Measurements from ENCODE around the gene MGMT. TPM values are rescaled to one million over a fixed set of nuclear protein-coding genes. Genes with fewer than 3 reads are reported as not detected.

MGMT gene
- polyA plus RNA-seq, 2 donors, result 8.6 to 13.0 TPM

GRCh38 chr10:129727071-129727470 is 260.0 kb downstream of the MGMT start:
- Histone ChIP-seq H3K9me3 (ENCODE audit: control insufficient read depth in 2 of 2, insufficient read depth in 1 of 2, low read depth in 1 of 2, low read length in 1 of 2) (peaks cover 4 to 13% of the 10 kb centered on the region in 2 donors), H3K27ac (ENCODE audit: low read depth in 2 of 2, low read length in 1 of 2) (no peak overlapping the region), H3K4me3 (ENCODE audit: low read depth in 1 of 2, low read length in 2 of 2) (no peak overlapping the region), H3K36me3 (ENCODE audit: control insufficient read depth in 2 of 2, insufficient read depth in 2 of 2, low read length in 1 of 2) (no peaks in the 10 kb centered on the region), H3K27me3 (ENCODE audit: control insufficient read depth in 1 of 2, insufficient read depth in 2 of 2, low read length in 2 of 2) (no peaks in the 10 kb centered on the region), H3K4me1 (ENCODE audit: control insufficient read depth in 2 of 2, insufficient read depth in 2 of 2, low read length in 1 of 2) (peaks cover 0 to 2% of the 10 kb centered on the region in 2 donors)
- WGBS, 2 donors, result 94 to 97% methylated on average over 6 of the region's 6 CpGs

- peaks cover 4 to 13% of the 10 kb centered on the region in 2 donors for H3K9me3 ChIP-seq (ENCODE audit: control insufficient read depth in 2 of 2, insufficient read depth in 1 of 2, low read depth in 1 of 2, low read length in 1 of 2)
- H3K27ac ChIP-seq (ENCODE audit: low read depth in 2 of 2, low read length in 1 of 2), result no peak overlapping the region
- H3K27me3 ChIP-seq (ENCODE audit: control insufficient read depth in 1 of 2, insufficient read depth in 2 of 2, low read length in 2 of 2), result no peaks in the 10 kb centered on the region
- WGBS, 2 donors, result 71 to 92% methylated on average over 4 of the region's 4 CpGs
- peaks cover 0 to 2% of the 10 kb centered on the region in 2 donors for H3K4me1 ChIP-seq (ENCODE audit: control insufficient read depth in 2 of 2, insufficient read depth in 2 of 2, low read length in 1 of 2)
- H3K36me3 ChIP-seq (ENCODE audit: control insufficient read depth in 2 of 2, insufficient read depth in 2 of 2, low read length in 1 of 2), result no peaks in the 10 kb centered on the region
- no peak overlapping the region for H3K4me3 ChIP-seq (ENCODE audit: low read depth in 1 of 2, low read length in 2 of 2)
These were observed 260.5 kb downstream of the MGMT start for GRCh38 chr10:129727495-129727894.

- 94 to 97% methylated on average over 12 to 13 of the region's 13 CpGs for WGBS, 2 donors
- Histone ChIP-seq H3K4me3 (ENCODE audit: low read depth in 1 of 2, low read length in 2 of 2) (no peak overlapping the region), H3K27me3 (ENCODE audit: control insufficient read depth in 1 of 2, insufficient read depth in 2 of 2, low read length in 2 of 2) (no peaks in the 10 kb centered on the region), H3K27ac (ENCODE audit: low read depth in 2 of 2, low read length in 1 of 2) (no peak overlapping the region), H3K36me3 (ENCODE audit: control insufficient read depth in 2 of 2, insufficient read depth in 2 of 2, low read length in 1 of 2) (no peaks in the 10 kb centered on the region), H3K4me1 (ENCODE audit: control insufficient read depth in 2 of 2, insufficient read depth in 2 of 2, low read length in 1 of 2) (peaks cover 0 to 2% of the 10 kb centered on the region in 2 donors), H3K9me3 (ENCODE audit: control insufficient read depth in 2 of 2, insufficient read depth in 1 of 2, low read depth in 1 of 2, low read length in 1 of 2) (peaks cover 4 to 13% of the 10 kb centered on the region in 2 donors)
These were observed 261.3 kb downstream of the MGMT start for GRCh38 chr10:129728246-129728820.

GRCh38 chr10:129728905-129729795 is 262.1 kb downstream of the MGMT start:
- H3K9me3 ChIP-seq (ENCODE audit: control insufficient read depth in 2 of 2, insufficient read depth in 1 of 2, low read depth in 1 of 2, low read length in 1 of 2), result peaks cover 4 to 13% of the 10 kb centered on the region in 2 donors
- no peaks in the 10 kb centered on the region for H3K27me3 ChIP-seq (ENCODE audit: control insufficient read depth in 1 of 2, insufficient read depth in 2 of 2, low read length in 2 of 2)
- 76 to 92% methylated on average over 21 of the region's 21 CpGs for WGBS, 2 donors
- no peak overlapping the region for H3K4me3 ChIP-seq (ENCODE audit: low read depth in 1 of 2, low read length in 2 of 2)
- H3K36me3 ChIP-seq (ENCODE audit: control insufficient read depth in 2 of 2, insufficient read depth in 2 of 2, low read length in 1 of 2), result no peaks in the 10 kb centered on the region
- peaks cover 0 to 2% of the 10 kb centered on the region in 2 donors for H3K4me1 ChIP-seq (ENCODE audit: control insufficient read depth in 2 of 2, insufficient read depth in 2 of 2, low read length in 1 of 2)
- no peak overlapping the region for H3K27ac ChIP-seq (ENCODE audit: low read depth in 2 of 2, low read length in 1 of 2)

GRCh38 chr10:129730272-129730992 is 263.4 kb downstream of the MGMT start:
- WGBS, 2 donors, result 91 to 93% methylated on average over 12 of the region's 12 CpGs
- Histone ChIP-seq H3K36me3 (ENCODE audit: control insufficient read depth in 2 of 2, insufficient read depth in 2 of 2, low read length in 1 of 2) (no peaks in the 10 kb centered on the region), H3K4me3 (ENCODE audit: low read depth in 1 of 2, low read length in 2 of 2) (no peak overlapping the region), H3K27ac (ENCODE audit: low read depth in 2 of 2, low read length in 1 of 2) (no peak overlapping the region), H3K27me3 (ENCODE audit: control insufficient read depth in 1 of 2, insufficient read depth in 2 of 2, low read length in 2 of 2) (no peaks in the 10 kb centered on the region), H3K4me1 (ENCODE audit: control insufficient read depth in 2 of 2, insufficient read depth in 2 of 2, low read length in 1 of 2) (peaks cover 0 to 2% of the 10 kb centered on the region in 2 donors), H3K9me3 (ENCODE audit: control insufficient read depth in 2 of 2, insufficient read depth in 1 of 2, low read depth in 1 of 2, low read length in 1 of 2) (peaks cover 4 to 13% of the 10 kb centered on the region in 2 donors)

- WGBS, 2 donors, result 57 to 73% methylated on average over 10 of the region's 10 CpGs
- H3K27me3 ChIP-seq (ENCODE audit: control insufficient read depth in 1 of 2, insufficient read depth in 2 of 2, low read length in 2 of 2), result no peaks in the 10 kb centered on the region
These were observed 263.9 kb downstream of the MGMT start for GRCh38 chr10:129730993-129731325.

GRCh38 chr10:129740532-129741279 is 273.7 kb downstream of the MGMT start:
- Histone ChIP-seq H3K36me3 (ENCODE audit: control insufficient read depth in 2 of 2, insufficient read depth in 2 of 2, low read length in 1 of 2) (no peaks in the 10 kb centered on the region), H3K9me3 (ENCODE audit: control insufficient read depth in 2 of 2, insufficient read depth in 1 of 2, low read depth in 1 of 2, low read length in 1 of 2) (peaks cover 0 to 17% of the 10 kb centered on the region in 2 donors), H3K27me3 (ENCODE audit: control insufficient read depth in 1 of 2, insufficient read depth in 2 of 2, low read length in 2 of 2) (no peaks in the 10 kb centered on the region), H3K4me1 (ENCODE audit: control insufficient read depth in 2 of 2, insufficient read depth in 2 of 2, low read length in 1 of 2) (no peaks in the 10 kb centered on the region), H3K27ac (ENCODE audit: low read depth in 2 of 2, low read length in 1 of 2) (no peak overlapping the region), H3K4me3 (ENCODE audit: low read depth in 1 of 2, low read length in 2 of 2) (no peak overlapping the region)
- WGBS, 2 donors, result 89 to 93% methylated on average over 15 of the region's 15 CpGs

More at GRCh38 chr10:129730993-129731325, 263.9 kb downstream of the MGMT start:
- Histone ChIP-seq H3K27ac (ENCODE audit: low read depth in 2 of 2, low read length in 1 of 2) (no peak overlapping the region), H3K4me3 (ENCODE audit: low read depth in 1 of 2, low read length in 2 of 2) (no peak overlapping the region), H3K4me1 (ENCODE audit: control insufficient read depth in 2 of 2, insufficient read depth in 2 of 2, low read length in 1 of 2) (peaks cover 0 to 2% of the 10 kb centered on the region in 2 donors), H3K36me3 (ENCODE audit: control insufficient read depth in 2 of 2, insufficient read depth in 2 of 2, low read length in 1 of 2) (no peaks in the 10 kb centered on the region), H3K9me3 (ENCODE audit: control insufficient read depth in 2 of 2, insufficient read depth in 1 of 2, low read depth in 1 of 2, low read length in 1 of 2) (peaks cover 4 to 11% of the 10 kb centered on the region in 2 donors)

GRCh38 chr10:129741280-129741977 is 274.4 kb downstream of the MGMT start:
- H3K4me3 ChIP-seq (ENCODE audit: low read depth in 1 of 2, low read length in 2 of 2), result no peak overlapping the region
- H3K4me1 ChIP-seq (ENCODE audit: control insufficient read depth in 2 of 2, insufficient read depth in 2 of 2, low read length in 1 of 2), result no peaks in the 10 kb centered on the region
- 93 to 95% methylated on average over 19 of the region's 19 CpGs for WGBS, 2 donors
- no peaks in the 10 kb centered on the region for H3K27me3 ChIP-seq (ENCODE audit: control insufficient read depth in 1 of 2, insufficient read depth in 2 of 2, low read length in 2 of 2)
- H3K36me3 ChIP-seq (ENCODE audit: control insufficient read depth in 2 of 2, insufficient read depth in 2 of 2, low read length in 1 of 2), result no peaks in the 10 kb centered on the region
- no peak overlapping the region for H3K27ac ChIP-seq (ENCODE audit: low read depth in 2 of 2, low read length in 1 of 2)
- peaks cover 0 to 17% of the 10 kb centered on the region in 2 donors for H3K9me3 ChIP-seq (ENCODE audit: control insufficient read depth in 2 of 2, insufficient read depth in 1 of 2, low read depth in 1 of 2, low read length in 1 of 2)

Measured in esophagus (tissue), 2 donors.